Mucosa of descending colon (tissue), 3 donors: ENCODE results near the gene KCNQ1OT1. TPM values are rescaled to one million over a fixed set of nuclear protein-coding genes. Genes with fewer than 3 reads are reported as not detected.

Experiments used
- ATAC-seq: fragments of 200-7000 bp; cut with Tn5 transposase; one replicate; pipeline ENCODE4 v1.9.1; 2020; ENCODE audit warnings: mild to moderate bottlenecking, moderate library complexity
- DNase-seq, 3 donors: peaks; one replicate each; pipeline ENCODE4 v3.0.0-alpha.2; 2020
- H3K36me3 ChIP-seq: fragments of 200-600 bp; one replicate; pipeline ENCODE4 v1.8.0; 2021; ENCODE audit warnings: low read depth, mild to moderate bottlenecking
- H3K4me1 ChIP-seq: fragments of 200-600 bp; one replicate; pipeline ENCODE4 v1.8.0; 2021; ENCODE audit warnings: low read depth, mild to moderate bottlenecking
- H3K4me3 ChIP-seq: fragments of 200-600 bp; one replicate; pipeline ENCODE4 v1.8.0; 2021; ENCODE audit warnings: mild to moderate bottlenecking
- H3K9me3 ChIP-seq: fragments of 200-600 bp; one replicate; pipeline ENCODE4 v1.8.0; 2021; ENCODE audit warnings: mild to moderate bottlenecking
- intact Hi-C, 2 donors: fragments of 100-400 bp; cut with DNase I in 1 of 2; cut with micrococcal nuclease in 1 of 2; formaldehyde crosslinking; loops; one replicate each; pipeline versions ENCODE4 v1.11.0 to v1.11.1; 2022; cut with DNase I, micrococcal nuclease
- total RNA-seq, 3 donors: library from RNA; stranded (reverse); fragmentation: NEBNext Ultra II Directional in 2 of 3; extraction: Animal tissue kit (Norgen Biotek cat#: 25700) in 2 of 3; gene quantifications; one replicate each; pipeline versions ENCODE4 v1.2.1 to v1.2.4, GENCODE V29; 2021 to 2023
- TF ChIP-seq, protein P1 (sequence below): fragments of 200-600 bp; IDR thresholded peaks from one replicate; pipeline ENCODE4 v1.8.0; 2022; ENCODE audit warnings: antibody characterized with exemption, mild to moderate bottlenecking
- donor health status: DM: no; HTN: no; CAD: no; lungs with moderate emphysema.
- donor health status: DM: no; HTN: no; CAD: no.
- donor health status: DM: no; HTN: yes; CAD: no.

KCNQ1OT1 gene
- total RNA-seq, 3 donors from 2014 or later, result 1.5 to 1.7 (median 1.7) TPM

- TF ChIP-seq, protein P1, sequence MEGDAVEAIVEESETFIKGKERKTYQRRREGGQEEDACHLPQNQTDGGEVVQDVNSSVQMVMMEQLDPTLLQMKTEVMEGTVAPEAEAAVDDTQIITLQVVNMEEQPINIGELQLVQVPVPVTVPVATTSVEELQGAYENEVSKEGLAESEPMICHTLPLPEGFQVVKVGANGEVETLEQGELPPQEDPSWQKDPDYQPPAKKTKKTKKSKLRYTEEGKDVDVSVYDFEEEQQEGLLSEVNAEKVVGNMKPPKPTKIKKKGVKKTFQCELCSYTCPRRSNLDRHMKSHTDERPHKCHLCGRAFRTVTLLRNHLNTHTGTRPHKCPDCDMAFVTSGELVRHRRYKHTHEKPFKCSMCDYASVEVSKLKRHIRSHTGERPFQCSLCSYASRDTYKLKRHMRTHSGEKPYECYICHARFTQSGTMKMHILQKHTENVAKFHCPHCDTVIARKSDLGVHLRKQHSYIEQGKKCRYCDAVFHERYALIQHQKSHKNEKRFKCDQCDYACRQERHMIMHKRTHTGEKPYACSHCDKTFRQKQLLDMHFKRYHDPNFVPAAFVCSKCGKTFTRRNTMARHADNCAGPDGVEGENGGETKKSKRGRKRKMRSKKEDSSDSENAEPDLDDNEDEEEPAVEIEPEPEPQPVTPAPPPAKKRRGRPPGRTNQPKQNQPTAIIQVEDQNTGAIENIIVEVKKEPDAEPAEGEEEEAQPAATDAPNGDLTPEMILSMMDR, result no peak
- DNase-seq (no peak), ATAC-seq (no peak)
- no peaks in the 10 kb centered on the region for H3K4me1 ChIP-seq
- intact Hi-C loops, result no loop called here
- no peaks in the 10 kb centered on the region for H3K36me3 ChIP-seq
- H3K4me3 ChIP-seq, result no peak overlapping the region
- no peaks in the 10 kb centered on the region for H3K9me3 ChIP-seq
Measured at GRCh38 chr11:2687223-2687530, 12.6 kb downstream of the KCNQ1OT1 start.

DNA sequence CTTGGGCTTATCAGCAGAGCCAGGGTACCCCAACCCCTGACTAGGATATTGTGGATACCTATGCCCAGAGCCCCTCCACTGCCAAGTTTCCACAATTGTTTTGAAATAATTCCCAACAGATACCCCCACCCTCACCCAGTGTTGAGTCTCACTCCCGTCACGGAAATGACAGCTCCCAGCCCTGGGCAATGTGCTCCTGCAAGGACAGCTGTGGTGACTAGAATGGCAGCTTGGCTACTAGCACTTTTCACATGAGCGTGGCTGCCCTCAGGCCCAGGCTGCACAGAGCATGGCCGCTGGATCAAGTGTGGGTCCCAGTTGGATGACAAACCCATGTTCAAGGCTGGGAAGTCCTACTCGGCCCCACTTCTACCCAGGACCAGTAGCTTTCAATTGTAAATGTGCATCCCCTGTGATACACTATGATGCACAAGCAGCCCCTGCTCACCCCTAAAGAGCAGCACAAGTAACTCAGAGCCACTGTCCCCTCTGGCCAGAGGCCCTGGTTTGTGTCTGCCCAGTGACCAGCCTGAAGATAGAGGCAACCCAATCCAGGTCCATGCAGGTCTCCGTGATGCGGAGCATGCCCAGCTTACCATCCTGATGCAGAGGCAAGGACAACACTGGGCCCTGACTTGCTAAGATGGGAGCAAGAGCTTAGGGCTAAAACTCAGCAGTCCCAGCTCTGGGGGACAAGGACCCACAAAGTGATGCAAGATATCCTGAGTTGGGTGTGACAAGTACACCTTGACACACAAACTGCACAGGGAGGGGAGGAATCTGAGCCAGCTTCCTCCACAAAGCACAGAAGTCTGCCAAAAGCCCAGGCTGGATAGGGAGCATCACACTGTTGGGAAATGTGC is 13.2 kb downstream of the KCNQ1OT1 start:
- H3K4me1 ChIP-seq, result no peaks in the 10 kb centered on the region
- TF ChIP-seq, protein P1, result no peak
- ATAC-seq (no peak), DNase-seq (no peak)
- no peak overlapping the region for H3K4me3 ChIP-seq
- intact Hi-C loops, result no loop called here
- H3K36me3 ChIP-seq, result no peaks in the 10 kb centered on the region
- no peaks in the 10 kb centered on the region for H3K9me3 ChIP-seq

DNA sequence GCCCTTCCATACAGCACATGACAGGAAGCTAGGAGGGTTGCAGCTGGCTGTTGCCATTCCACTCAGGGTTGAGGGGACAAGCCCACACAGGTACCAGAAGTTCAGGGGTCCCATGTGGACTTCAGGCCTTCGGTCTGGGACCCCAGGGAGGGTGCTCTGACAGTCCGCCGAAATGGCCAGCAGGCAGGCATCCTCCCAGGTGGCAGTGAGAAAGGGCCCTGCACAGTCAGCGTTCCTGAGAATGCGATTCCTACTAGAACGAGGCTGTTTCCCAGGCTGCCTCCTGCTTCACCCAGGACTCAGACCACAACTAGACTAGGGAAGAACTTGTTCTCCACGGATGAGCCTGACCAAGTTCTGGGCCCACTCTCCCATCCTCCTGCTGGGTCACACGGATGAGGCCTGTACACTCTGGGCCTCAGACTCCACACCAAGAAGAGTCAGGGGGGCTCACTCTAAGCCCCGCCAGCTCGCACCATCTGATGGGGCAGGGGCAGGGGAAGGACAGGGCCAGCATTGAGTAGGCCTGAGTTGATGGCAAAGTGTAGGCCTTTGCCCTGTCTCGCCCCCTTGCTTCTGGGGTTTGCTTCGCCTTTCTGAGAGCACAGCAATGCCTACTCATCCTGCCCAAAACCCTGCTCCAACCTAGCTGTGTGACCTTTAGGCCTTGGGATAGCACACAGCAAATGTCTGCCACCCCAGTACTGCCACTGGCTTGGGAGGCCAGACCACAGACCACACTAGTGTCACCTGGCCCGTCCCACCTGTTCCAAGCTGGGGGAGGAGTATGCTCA is 14.0 kb downstream of the KCNQ1OT1 start:
- no peaks in the 10 kb centered on the region for H3K36me3 ChIP-seq
- ATAC-seq, result no peak
- no peaks in the 10 kb centered on the region for H3K9me3 ChIP-seq
- DNase-seq, result no peak
- intact Hi-C loops, result no loop called here
- no peaks in the 10 kb centered on the region for H3K4me1 ChIP-seq
- TF ChIP-seq, protein P1, result no peak
- no peak overlapping the region for H3K4me3 ChIP-seq

- Histone ChIP-seq H3K9me3 (no peaks in the 10 kb centered on the region), H3K4me1 (no peaks in the 10 kb centered on the region), H3K4me3 (no peak overlapping the region), H3K36me3 (no peaks in the 10 kb centered on the region)
- DNase-seq (no peak), ATAC-seq (no peak)
- TF ChIP-seq, protein P1, result no peak
- intact Hi-C loops, result no loop called here
Measured at GRCh38 chr11:2685051-2685450, 14.7 kb downstream of the KCNQ1OT1 start.

DNA sequence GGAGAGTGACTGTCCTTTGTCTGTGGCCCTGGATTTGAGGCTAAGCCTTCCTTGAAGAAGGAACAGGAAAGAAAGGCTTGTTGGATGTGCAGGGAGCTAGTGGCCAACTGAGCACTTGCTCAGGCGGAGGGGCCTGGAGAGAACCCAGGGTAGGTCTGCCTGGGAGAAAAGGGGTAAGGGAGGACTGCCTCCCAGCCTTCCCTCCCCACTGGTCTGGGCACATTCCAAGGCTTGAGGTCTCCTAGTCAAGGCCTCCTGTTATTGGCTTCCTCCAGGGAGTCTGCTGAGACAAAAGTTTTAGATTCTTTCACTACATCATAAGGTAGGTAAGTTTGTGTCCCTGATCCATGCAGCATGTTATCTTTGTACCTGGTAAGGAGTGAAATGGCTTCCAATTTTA is 15.2 kb downstream of the KCNQ1OT1 start:
- DNase-seq, result no peak

More for the DNA sequence above, 15.2 kb downstream of the KCNQ1OT1 start:
- no peaks in the 10 kb centered on the region for H3K4me1 ChIP-seq
- TF ChIP-seq, protein P1, result no peak
- intact Hi-C loops, result no loop called here
- no peak overlapping the region for H3K4me3 ChIP-seq
- no peaks in the 10 kb centered on the region for H3K9me3 ChIP-seq
- ATAC-seq, result no peak
- no peaks in the 10 kb centered on the region for H3K36me3 ChIP-seq
